K562 (cell line): ENCODE results near the gene RAB17. TPM values are rescaled to one million over a fixed set of nuclear protein-coding genes. Genes with fewer than 3 reads are reported as not detected.

Experiments used
- ATAC-seq: fragments of 200-7000 bp; cut with Tn5 transposase; 3 replicates; pipeline ENCODE4 v1.9.1; 2020; ENCODE audit warnings: moderate library complexity
- BruUV-seq: library from RNA; stranded (reverse); fragments of 400-500 nt; replicated peaks from 2 replicates; lab custom pipeline; 2021; lab: Mats Ljungman, UMichigan
- CTCF ChIA-PET: fragments of 300-600 bp; formaldehyde crosslinking; extraction: SDS; loops from one replicate; lab custom pipeline; 2021; ENCODE audit warnings: low intra/inter-chr PET ratio; lab: Yijun Ruan, JAX
- POLR2A ChIA-PET: fragments of 300-600, 350-650 bp; sonication (Branson Sonifier 250); formaldehyde crosslinking; extraction: SDS; loops from one replicate; lab custom pipeline; 2021; ENCODE audit warnings: antibody characterized with exemption, inconsistent platforms; lab: Yijun Ruan, JAX
- DNase-seq, 4 experiments: peaks; one replicate each; pipeline versions ENCODE4 v3.0.0 to v3.0.0-alpha.2; 2011 to 2018; ENCODE audit warnings: low spot score in 3 of 4, mixed read lengths in 3 of 4; ENCODE audit errors: extremely low read depth in 1 of 4
- FAIRE-seq: peaks from 2 replicates; lab custom pipeline; 2011; peaks lifted over from hg19 to GRCh38; lab: Jason Lieb, UNC
- H2AFZ ChIP-seq: 2 replicates; pipeline ENCODE4 v1.6.0; 2011; ENCODE audit warnings: low read depth, low read length, control low read depth, inconsistent platforms
- H3K27ac ChIP-seq: fragments of 200-600 bp; 3 replicates; pipeline ENCODE4 v1.8.0; 2011; ENCODE audit warnings: low read depth, mild to moderate bottlenecking, control low read depth, inconsistent platforms, low read length, moderate library complexity, mixed read lengths; ENCODE audit errors: extremely low read depth
- H3K27me3 ChIP-seq, 2 experiments: fragments of 300-600 bp in 1 of 2; 2 replicates in 1 of 2; 3 replicates in 1 of 2; pipeline versions ENCODE4 v1.6.0 to v1.8.0; 2011; ENCODE audit warnings: inconsistent platforms in 2 of 2, low read length in 2 of 2, mild to moderate bottlenecking in 1 of 2, mixed read lengths in 1 of 2, moderate library complexity in 1 of 2; ENCODE audit not compliant: control insufficient read depth in 2 of 2, insufficient read depth in 2 of 2
- H3K36me3 ChIP-seq: fragments of 300-600 bp; 3 replicates; pipeline ENCODE4 v1.8.0; 2011; ENCODE audit warnings: mild to moderate bottlenecking, low read length, inconsistent platforms; ENCODE audit not compliant: control insufficient read depth, insufficient read depth
- H3K4me1 ChIP-seq, 2 experiments: fragments of 200-600 bp in 1 of 2; replicated peaks in 1 of 2; 2 replicates in 1 of 2; 3 replicates in 1 of 2; pipeline versions ENCODE4 v1.5.1 to v1.8.0; 2011; ENCODE audit warnings: inconsistent platforms in 2 of 2, low read length in 2 of 2, mild to moderate bottlenecking in 1 of 2, mixed read lengths in 1 of 2, moderate library complexity in 1 of 2; ENCODE audit not compliant: control insufficient read depth in 2 of 2, insufficient read depth in 2 of 2
- H3K4me2 ChIP-seq: 2 replicates; pipeline ENCODE4 v1.6.1; 2011; ENCODE audit warnings: low read length, control low read depth, inconsistent platforms, mixed read lengths; ENCODE audit not compliant: insufficient read depth
- H3K4me3 ChIP-seq: fragments of 200-600 bp; sonication (generic), shearing (Covaris generic); 2 replicates; pipeline ENCODE4 v1.5.1; 2016; ENCODE audit warnings: control low read depth, inconsistent platforms
- H3K79me2 ChIP-seq: fragments of 200-600 bp; 3 replicates; pipeline ENCODE4 v1.8.0; 2011; ENCODE audit warnings: low read length, inconsistent platforms; ENCODE audit not compliant: control insufficient read depth, insufficient read depth
- H3K9ac ChIP-seq, 2 experiments: 2 replicates each; pipeline versions ENCODE4 v1.6.0 to v1.6.1; 2011; ENCODE audit warnings: low read depth in 2 of 2, low read length in 2 of 2, control low read depth in 1 of 2, inconsistent platforms in 1 of 2, mild to moderate bottlenecking in 1 of 2, mixed read lengths in 1 of 2; ENCODE audit not compliant: insufficient read depth in 1 of 2
- H3K9me1 ChIP-seq: one replicate; pipeline ENCODE4 v1.6.0; 2011; ENCODE audit warnings: inconsistent platforms, mild to moderate bottlenecking, low read length, moderate library complexity; ENCODE audit not compliant: control insufficient read depth, insufficient read depth
- H3K9me3 ChIP-seq: replicated peaks from 2 replicates; pipeline ENCODE4 v1.5.1; 2011; ENCODE audit warnings: low read depth, low read length, inconsistent platforms; ENCODE audit not compliant: control insufficient read depth, insufficient read depth
- H4K20me1 ChIP-seq: replicated peaks from 2 replicates; pipeline ENCODE4 v1.6.1; 2011; ENCODE audit warnings: low read length, inconsistent platforms, mixed read lengths; ENCODE audit not compliant: control insufficient read depth, insufficient read depth
- BRD4 ChIP-seq: fragments of 200-600 bp; sonication (generic); IDR thresholded peaks from 2 replicates; pipeline ENCODE4 v1.6.1; 2017; ENCODE audit warnings: inconsistent platforms
- BRF1 ChIP-seq: IDR thresholded peaks from 3 replicates; pipeline ENCODE4 v1.6.1; 2011; ENCODE audit warnings: borderline replicate concordance, mild to moderate bottlenecking; ENCODE audit not compliant: insufficient read length; ENCODE audit errors: extremely low read depth
- EP400 ChIP-seq: fragments of 450-650 bp; IDR thresholded peaks from 2 replicates; pipeline ENCODE4 v1.6.1; 2017; ENCODE audit warnings: antibody characterized with exemption, mild to moderate bottlenecking, moderate library complexity
- HNRNPLL ChIP-seq: fragments of 200-400 bp; formaldehyde crosslinking; IDR thresholded peaks from 2 replicates; pipeline ENCODE4 v1.6.1; 2017; ENCODE audit warnings: low read length, low read depth, mild to moderate bottlenecking; ENCODE audit not compliant: poor library complexity, severe bottlenecking
- ILF3 ChIP-seq: fragments of 450-650 bp; IDR thresholded peaks from 2 replicates; pipeline ENCODE4 v1.6.1; 2018; ENCODE audit warnings: antibody characterized with exemption, mild to moderate bottlenecking, moderate library complexity, borderline replicate concordance
- KLF13 ChIP-seq: fragments of 450-650 bp; IDR thresholded peaks from 2 replicates; pipeline ENCODE4 v1.6.1; 2016; ENCODE audit warnings: missing genetic modification characterization, low read depth, mild to moderate bottlenecking, missing compliant biosample characterization, moderate library complexity, borderline replicate concordance
- POLR2H ChIP-seq: IDR thresholded peaks from 2 replicates; pipeline ENCODE4 v1.6.1; 2016; ENCODE audit warnings: missing genetic modification characterization, low read depth, mild to moderate bottlenecking, control low read depth, missing compliant biosample characterization, moderate library complexity
- PURB ChIP-seq: sonication (generic); formaldehyde crosslinking; IDR thresholded peaks from 2 replicates; pipeline ENCODE4 v1.9.0; 2021; ENCODE audit warnings: low read depth, mild to moderate bottlenecking, missing genetic modification reagents
- RBM34 ChIP-seq: fragments of 200-400 bp; formaldehyde crosslinking; IDR thresholded peaks from 2 replicates; pipeline ENCODE4 v1.6.1; 2018; ENCODE audit warnings: low read length, borderline replicate concordance; ENCODE audit not compliant: insufficient read depth
- SMAD4 ChIP-seq: fragments of 250-450 bp; sonication (Bioruptor Pico); conservative IDR thresholded peaks from 2 replicates; pipeline ENCODE4 v1.8.0; 2021; ENCODE audit warnings: inconsistent platforms, mild to moderate bottlenecking, moderate library complexity
- TGIF2 ChIP-seq: sonication (generic); formaldehyde crosslinking; IDR thresholded peaks from 2 replicates; pipeline ENCODE4 v1.8.1; 2022; ENCODE audit warnings: mild to moderate bottlenecking, missing genetic modification reagents, moderate library complexity
- ZNF174 ChIP-seq: fragments of 250-450 bp; sonication (Bioruptor Pico); IDR thresholded peaks from 2 replicates; pipeline ENCODE4 v1.4.0; 2020; ENCODE audit warnings: mild to moderate bottlenecking
- ZNF780A ChIP-seq: fragments of 250-450 bp; sonication (Bioruptor Pico); IDR thresholded peaks from 2 replicates; pipeline ENCODE4 v1.5.0; 2021; ENCODE audit warnings: mild to moderate bottlenecking
- WGBS: fragments of 100-300 bp; shearing (Covaris generic); methylation state at CpG from one replicate; pipeline ENCODE4 v1.1.6; 2016; ENCODE audit warnings: low coverage, mixed read lengths; ENCODE audit not compliant: insufficient coverage; ENCODE audit errors: missing lambda C conversion rate; 5-methylcytosine and 5-hydroxymethylcytosine counted together
- in situ Hi-C: fragments of 300-500 bp; cut with MboI; formaldehyde crosslinking; loops from 4 replicates; pipeline ENCODE4 v1.15.0; 2018; ENCODE audit warnings: inconsistent platforms, mixed read lengths
- intact Hi-C: fragments of 100-400 bp; cut with micrococcal nuclease; formaldehyde crosslinking; loops from 2 replicates; pipeline ENCODE4 v1.14.2; 2022
- polyA plus RNA-seq, 8 experiments: library from polyadenylated mRNA; depleted of rRNA in 4 of 8; stranded (reverse) in 5 of 8; unstranded in 3 of 8; fragments of >200 nt; fragmentation: Nextera tagmentation in 2 of 8; fragmentation: Illumina TruSeq in 1 of 8; extraction: Ambion mirVana in 2 of 8; extraction: Trizol in 1 of 8; gene quantifications; 2 replicates each; pipeline versions ENCODE4 v1.2.1 to v1.2.3, GENCODE V29; 2011 to 2014; ENCODE audit warnings: inconsistent platforms in 1 of 8, missing spikeins in 1 of 8
- total RNA-seq, 7 experiments: library from RNA; depleted of rRNA in 6 of 7; stranded (reverse); fragments of >200 nt in 6 of 7; fragmentation: Illumina TruSeq in 2 of 7; extraction: Trizol in 2 of 7; gene quantifications; 2 replicates each; pipeline versions ENCODE4 v1.2.1 to v1.2.3, GENCODE V29; 2011 to 2021; ENCODE audit warnings: low replicate concordance in 1 of 7
- TF ChIP-seq, protein P1 (sequence below): fragments of 200-800 bp; sonication (Bioruptor generic); IDR thresholded peaks from 2 replicates; pipeline ENCODE4 v1.6.1; 2016; ENCODE audit warnings: missing genetic modification characterization, missing compliant biosample characterization

Gene RAB17
- total and polyA plus RNA-seq, 9 of the 15 experiments (the other 6 are each of a cell fraction or from before 2014, with no cell fraction given), result 0.13 TPM; not detected in 8

DNA sequence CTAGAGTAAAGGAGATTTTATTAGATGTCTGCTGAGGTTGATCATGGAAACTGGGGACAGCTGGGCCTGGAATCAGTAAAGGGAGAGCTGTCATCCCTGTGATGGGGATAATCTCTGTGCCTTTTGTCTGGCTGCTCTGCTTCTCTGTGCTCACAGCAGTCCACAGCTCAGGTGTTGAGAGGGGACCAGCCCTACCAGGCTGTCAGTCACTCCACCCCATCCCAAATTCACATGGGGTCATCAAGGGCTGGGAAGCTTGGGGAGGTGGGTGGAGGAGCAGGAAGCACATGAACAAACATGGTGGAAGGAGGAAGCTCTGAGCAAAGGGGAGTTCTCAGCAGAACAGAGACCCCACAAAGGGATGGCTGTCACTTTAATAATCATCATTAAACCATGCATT is 23.1 kb upstream of the RAB17 start (continued):
- TF ChIP-seq RBM34, result no peak
- no peak for TF ChIP-seq TGIF2 (CRISPR knock-in tag)
- TF ChIP-seq PURB, result no peak

DNA sequence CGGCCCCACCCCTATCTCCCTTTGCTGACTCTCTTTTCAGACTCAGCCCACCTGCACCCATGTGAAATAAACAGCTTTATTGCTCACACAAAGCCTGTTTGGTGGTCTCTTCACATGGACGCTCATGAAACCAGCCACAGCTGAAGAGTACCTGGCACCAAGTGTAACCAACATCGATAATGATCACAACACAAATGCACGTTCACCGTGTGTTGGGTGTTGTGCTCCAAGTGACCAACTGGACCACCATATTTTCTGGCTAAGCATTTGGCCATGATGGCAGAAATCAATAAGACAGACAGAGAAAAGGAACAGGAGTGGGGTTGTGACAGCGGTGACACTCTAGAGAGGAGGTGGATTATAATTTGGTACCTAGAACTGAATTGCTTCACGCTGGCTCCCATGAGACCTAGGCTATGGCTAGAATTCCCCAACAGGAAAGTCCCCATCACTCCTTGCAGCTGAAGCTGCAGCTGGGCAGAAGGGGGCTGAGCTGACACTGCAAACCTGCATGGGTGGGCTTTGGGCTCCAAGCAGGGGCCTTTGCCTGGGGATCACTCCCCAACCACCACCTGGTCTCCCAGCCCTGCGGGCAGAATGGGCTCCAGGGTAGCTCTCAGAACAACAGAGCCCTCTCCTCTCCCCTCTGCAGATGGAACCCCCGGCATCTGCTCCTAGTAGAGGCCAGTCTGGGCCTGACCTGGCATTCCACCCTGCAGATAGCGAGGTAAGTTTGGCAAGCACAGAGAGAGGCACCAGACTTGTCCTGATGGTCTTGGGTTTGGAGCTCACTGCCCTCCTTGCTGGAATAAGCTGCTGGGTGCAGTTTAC is 22.2 kb upstream of the RAB17 start:
- Histone ChIP-seq H3K27me3 (peaks cover 0 to 18% of the 10 kb centered on the region in 2 experiments; a peak in 2 of 5 replicates), H4K20me1 (no peaks in the 10 kb centered on the region), H3K79me2 (no peaks in the 10 kb centered on the region), H3K4me3 (no peak overlapping the region), H3K36me3 (no peaks in the 10 kb centered on the region), H2AFZ (no peak overlapping the region), H3K9me3 (no peaks in the 10 kb centered on the region), H3K4me1 (no peaks in the 10 kb centered on the region), H3K9me1 (no peaks in the 10 kb centered on the region), H3K9ac (no peak overlapping the region), H3K4me2 (no peak overlapping the region), H3K27ac (no peak overlapping the region)
- in situ Hi-C loops (no loop called here), intact Hi-C loops (no loop called here)
- ATAC-seq, result no peak
- 2% methylated on average over 9 of the region's 10 CpGs for WGBS
- CTCF ChIA-PET, result no interaction called here
- no peak for DNase-seq
- POLR2A ChIA-PET, result no interaction called here
- no TSS peak for BruUV-seq
- FAIRE-seq, result no peak
- TF ChIP-seq BRF1 (no peak), POLR2H (no peak), ILF3 (no peak), HNRNPLL (no peak), EP400 (no peak), ZNF174 (CRISPR knock-in tag) (no peak), SMAD4 (no peak), KLF13 (tag) (no peak), BRD4 (no peak), TGIF2 (CRISPR knock-in tag) (no peak), ZNF780A (no peak)
- TF ChIP-seq, protein P1, sequence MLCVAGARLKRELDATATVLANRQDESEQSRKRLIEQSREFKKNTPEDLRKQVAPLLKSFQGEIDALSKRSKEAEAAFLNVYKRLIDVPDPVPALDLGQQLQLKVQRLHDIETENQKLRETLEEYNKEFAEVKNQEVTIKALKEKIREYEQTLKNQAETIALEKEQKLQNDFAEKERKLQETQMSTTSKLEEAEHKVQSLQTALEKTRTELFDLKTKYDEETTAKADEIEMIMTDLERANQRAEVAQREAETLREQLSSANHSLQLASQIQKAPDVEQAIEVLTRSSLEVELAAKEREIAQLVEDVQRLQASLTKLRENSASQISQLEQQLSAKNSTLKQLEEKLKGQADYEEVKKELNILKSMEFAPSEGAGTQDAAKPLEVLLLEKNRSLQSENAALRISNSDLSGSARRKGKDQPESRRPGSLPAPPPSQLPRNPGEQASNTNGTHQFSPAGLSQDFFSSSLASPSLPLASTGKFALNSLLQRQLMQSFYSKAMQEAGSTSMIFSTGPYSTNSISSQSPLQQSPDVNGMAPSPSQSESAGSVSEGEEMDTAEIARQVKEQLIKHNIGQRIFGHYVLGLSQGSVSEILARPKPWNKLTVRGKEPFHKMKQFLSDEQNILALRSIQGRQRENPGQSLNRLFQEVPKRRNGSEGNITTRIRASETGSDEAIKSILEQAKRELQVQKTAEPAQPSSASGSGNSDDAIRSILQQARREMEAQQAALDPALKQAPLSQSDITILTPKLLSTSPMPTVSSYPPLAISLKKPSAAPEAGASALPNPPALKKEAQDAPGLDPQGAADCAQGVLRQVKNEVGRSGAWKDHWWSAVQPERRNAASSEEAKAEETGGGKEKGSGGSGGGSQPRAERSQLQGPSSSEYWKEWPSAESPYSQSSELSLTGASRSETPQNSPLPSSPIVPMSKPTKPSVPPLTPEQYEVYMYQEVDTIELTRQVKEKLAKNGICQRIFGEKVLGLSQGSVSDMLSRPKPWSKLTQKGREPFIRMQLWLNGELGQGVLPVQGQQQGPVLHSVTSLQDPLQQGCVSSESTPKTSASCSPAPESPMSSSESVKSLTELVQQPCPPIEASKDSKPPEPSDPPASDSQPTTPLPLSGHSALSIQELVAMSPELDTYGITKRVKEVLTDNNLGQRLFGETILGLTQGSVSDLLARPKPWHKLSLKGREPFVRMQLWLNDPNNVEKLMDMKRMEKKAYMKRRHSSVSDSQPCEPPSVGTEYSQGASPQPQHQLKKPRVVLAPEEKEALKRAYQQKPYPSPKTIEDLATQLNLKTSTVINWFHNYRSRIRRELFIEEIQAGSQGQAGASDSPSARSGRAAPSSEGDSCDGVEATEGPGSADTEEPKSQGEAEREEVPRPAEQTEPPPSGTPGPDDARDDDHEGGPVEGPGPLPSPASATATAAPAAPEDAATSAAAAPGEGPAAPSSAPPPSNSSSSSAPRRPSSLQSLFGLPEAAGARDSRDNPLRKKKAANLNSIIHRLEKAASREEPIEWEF (CRISPR knock-in tag), result no peak
